AG10803 (cell line): Measurements from ENCODE around the gene VN1R5.
A peak's percentile ranks its signal among the peaks of the same experiment; 100 is the strongest.
"Not testable (repeated sequence)": the region's sequence is repeated elsewhere in the genome, so short reads cannot be mapped to it uniquely, and the experiment has no call there.

Source experiments
- DNase-seq: peaks from one replicate; pipeline ENCODE4 v3.0.0; 2010; ENCODE audit warnings: low read depth
- H3K4me3 ChIP-seq: 2 replicates; pipeline ENCODE4 v1.5.1; 2011; ENCODE audit warnings: mild to moderate bottlenecking, low read length, control low read depth
- TF ChIP-seq, protein P1 (sequence below): conservative IDR thresholded peaks from 2 replicates; pipeline ENCODE4 v1.5.1; 2011; ENCODE audit warnings: mild to moderate bottlenecking, low read length, control low read depth, inconsistent platforms

Gene VN1R5

DNA sequence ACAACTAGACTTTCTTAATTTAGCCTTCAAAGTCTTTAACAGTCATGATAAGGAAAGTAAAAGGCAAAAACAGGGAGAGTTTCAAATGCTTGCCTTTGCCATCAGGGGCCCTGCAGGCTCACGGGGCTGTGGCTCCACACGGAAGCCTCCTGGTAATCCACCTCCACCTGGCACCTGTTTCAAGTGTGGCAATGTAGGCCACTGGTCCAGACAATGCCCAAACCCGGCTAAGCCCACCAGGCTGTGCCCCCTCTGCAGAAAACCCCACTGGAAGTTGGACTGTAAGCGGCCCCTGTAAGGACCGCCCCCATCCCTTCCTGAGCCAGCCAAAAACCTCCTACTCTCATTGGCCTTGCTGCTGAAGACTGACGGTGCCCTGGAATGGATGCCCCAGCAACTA lies 32.5 kb downstream of the VN1R5 start:
- no peak for DNase-seq
- TF ChIP-seq, protein P1, sequence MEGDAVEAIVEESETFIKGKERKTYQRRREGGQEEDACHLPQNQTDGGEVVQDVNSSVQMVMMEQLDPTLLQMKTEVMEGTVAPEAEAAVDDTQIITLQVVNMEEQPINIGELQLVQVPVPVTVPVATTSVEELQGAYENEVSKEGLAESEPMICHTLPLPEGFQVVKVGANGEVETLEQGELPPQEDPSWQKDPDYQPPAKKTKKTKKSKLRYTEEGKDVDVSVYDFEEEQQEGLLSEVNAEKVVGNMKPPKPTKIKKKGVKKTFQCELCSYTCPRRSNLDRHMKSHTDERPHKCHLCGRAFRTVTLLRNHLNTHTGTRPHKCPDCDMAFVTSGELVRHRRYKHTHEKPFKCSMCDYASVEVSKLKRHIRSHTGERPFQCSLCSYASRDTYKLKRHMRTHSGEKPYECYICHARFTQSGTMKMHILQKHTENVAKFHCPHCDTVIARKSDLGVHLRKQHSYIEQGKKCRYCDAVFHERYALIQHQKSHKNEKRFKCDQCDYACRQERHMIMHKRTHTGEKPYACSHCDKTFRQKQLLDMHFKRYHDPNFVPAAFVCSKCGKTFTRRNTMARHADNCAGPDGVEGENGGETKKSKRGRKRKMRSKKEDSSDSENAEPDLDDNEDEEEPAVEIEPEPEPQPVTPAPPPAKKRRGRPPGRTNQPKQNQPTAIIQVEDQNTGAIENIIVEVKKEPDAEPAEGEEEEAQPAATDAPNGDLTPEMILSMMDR: no peak
- H3K4me3 ChIP-seq: no peak overlapping the region

DNA sequence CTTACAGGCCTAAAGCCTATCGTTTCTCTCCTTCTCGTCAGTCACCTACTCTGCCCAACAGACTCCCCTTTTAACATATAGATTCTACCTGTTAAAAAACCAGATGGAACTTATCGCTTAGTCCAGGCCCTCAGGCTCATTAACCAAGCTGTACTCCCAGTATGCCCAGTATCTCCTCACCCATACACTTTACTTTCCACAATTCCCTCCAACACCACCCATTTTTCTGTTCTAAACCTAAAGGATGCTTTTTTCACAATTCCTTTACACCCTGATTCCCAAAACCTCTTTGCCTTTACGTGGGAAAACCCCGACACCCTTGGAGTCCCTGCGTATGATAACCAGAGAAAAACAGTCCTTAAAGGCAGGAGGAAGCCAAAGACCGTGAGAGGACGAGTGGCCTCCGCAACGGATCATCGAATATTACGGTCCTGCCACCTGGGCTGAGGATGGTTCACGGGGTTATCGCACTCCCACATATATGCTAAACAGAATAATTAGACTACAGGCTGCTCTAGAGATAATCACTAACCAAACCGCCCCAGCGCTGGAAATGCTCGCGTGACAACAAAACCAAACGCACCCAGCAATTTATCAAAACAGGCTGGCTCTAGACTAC lies 33.5 kb downstream of the VN1R5 start:
- not testable (repeated sequence) for H3K4me3 ChIP-seq, DNase-seq

DNA sequence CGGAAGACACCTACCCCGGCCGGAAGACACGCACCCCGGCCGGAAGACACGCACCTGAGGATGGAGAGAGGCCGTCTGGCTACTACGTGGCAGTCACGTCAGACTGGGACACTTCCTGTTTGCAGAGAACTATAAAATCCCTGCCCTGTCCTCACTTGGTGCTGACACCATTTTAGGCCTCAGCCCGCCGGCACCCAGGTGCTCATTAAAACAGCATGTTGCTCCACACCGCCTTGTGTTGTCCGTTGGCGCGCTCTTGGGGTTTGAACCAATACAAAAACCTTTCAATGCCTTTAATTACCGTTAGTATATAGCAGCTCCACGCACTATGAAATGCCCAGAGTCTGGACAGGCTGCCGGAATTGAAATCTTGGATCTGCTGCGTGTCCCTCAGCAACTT lies 34.7 kb downstream of the VN1R5 start:
- TF ChIP-seq, protein P1: no peak
- H3K4me3 ChIP-seq: no peak overlapping the region
- no peak for DNase-seq

DNA sequence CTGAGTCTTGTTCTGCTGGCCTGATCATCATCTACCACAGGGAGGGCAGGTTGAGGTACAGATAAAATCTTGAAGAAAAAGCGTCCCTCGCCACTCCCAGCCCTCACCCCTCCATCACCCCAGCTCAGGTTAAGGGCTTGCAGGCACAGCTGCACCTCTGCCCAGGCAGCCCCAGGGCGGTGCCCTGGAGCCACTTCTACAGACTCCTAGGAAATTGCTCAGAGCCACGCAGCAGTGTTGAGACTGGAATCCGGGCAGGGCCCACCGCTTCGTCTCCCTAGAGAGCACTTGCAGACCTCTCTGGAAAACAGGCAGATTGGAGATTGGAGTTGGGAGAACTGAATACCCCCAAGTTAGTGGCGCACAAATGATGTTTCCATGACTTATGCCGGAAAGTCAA lies 35.3 kb downstream of the VN1R5 start:
- no peak for DNase-seq
- TF ChIP-seq, protein P1: no peak
- no peak overlapping the region for H3K4me3 ChIP-seq

DNA sequence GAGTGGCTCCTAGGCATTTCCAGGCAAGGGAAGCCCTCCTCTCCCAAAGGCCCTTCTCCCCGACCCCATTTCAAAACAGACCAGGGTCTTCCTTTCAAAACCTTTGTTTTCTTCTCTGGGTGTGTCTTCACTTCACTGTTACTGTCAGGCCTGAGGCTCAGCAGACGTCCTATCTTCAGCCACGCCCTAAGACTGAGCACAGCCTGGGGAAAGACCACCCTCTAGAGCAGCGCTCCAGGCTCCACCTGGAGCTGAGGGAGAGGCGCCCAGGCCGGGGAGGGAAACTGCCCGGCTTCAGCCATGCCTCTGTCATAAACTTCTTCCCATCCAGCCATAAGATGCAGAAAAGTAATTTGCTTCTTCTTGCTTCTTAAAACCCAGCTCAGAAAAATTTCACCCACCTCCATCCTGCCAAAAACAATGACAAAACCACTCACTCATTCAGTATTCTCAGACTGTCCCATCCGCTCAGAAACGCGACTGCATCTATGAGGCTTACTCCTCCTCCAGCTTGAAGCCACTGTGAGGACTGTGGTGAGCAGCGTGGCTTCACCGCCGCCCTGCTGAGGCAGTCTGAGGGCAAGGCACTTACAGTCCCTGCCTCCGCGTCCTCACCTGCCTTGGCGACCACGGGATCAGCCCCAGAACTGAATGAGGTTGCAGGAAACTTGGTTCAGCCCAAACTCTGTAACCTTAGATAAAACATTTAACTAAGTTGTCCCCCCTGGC lies 36.1 kb downstream of the VN1R5 start:
- H3K4me3 ChIP-seq: no peak overlapping the region
- DNase-seq: no peak
- TF ChIP-seq, protein P1: no peak

DNA sequence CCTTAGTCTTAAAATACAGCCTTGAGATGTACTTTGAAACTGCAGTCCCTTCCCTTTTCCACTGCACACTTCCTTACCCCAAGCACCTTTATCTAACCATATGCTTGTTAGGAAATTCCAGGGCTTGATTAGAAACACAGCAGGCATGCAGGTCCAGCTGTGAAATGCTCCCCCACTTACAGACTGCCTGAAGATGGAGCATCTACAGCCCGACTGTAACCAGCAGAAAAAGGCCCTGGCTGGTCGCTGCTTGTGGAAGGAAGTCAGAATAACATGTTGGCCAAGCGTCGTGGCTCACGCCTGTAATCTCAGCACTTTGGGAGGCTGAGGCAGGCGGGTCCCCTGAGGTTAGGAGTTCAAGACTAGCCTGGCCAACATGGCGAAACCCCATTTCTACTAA lies 37.2 kb downstream of the VN1R5 start:
- TF ChIP-seq, protein P1: no peak
- H3K4me3 ChIP-seq: no peak overlapping the region
- DNase-seq: peak; percentile 64

DNA sequence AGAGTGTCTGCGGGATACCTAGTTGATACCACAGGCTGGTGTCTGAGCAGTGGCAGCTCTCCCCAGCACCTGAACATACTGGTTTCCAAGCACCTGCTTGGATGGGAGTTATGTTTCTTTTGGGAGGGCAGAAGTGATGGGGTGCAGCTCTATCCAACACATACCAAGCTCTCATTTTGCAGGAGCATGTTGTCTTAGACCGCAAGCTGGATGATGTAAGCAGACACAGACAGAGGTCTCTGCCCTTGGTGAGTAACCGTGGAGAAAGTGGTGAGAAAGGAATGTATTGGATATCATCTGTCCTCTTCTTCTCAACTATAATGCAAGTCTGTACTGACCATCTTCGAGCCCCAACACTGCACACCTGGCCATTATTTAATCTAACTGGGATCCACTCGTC lies 38.4 kb downstream of the VN1R5 start:
- H3K4me3 ChIP-seq: no peak overlapping the region
- TF ChIP-seq, protein P1: no peak
- peak; percentile 81 for DNase-seq
